HepG2 (cell line): ENCODE results near the gene HECTD2.

Experiments
- CTCF ChIP-seq: sonication (generic); formaldehyde crosslinking; IDR thresholded peaks from 2 replicates; pipeline ENCODE4 v1.5.0; 2020; ENCODE audit warnings: mild to moderate bottlenecking, missing genetic modification reagents, moderate library complexity
- HNRNPLL ChIP-seq: fragments of 200-400 bp; formaldehyde crosslinking; IDR thresholded peaks from 2 replicates; pipeline ENCODE4 v1.6.1; 2017; ENCODE audit warnings: mild to moderate bottlenecking, low read depth, low read length; ENCODE audit not compliant: poor library complexity, severe bottlenecking
- USF2 ChIP-seq, 2 experiments: sonication (generic) in 1 of 2; formaldehyde crosslinking in 1 of 2; IDR thresholded peaks; 2 replicates each; pipeline versions ENCODE4 v1.5.1 to v1.6.1; 2011 to 2020; ENCODE audit warnings: borderline replicate concordance in 1 of 2, low read depth in 1 of 2, low read length in 1 of 2, mild to moderate bottlenecking in 1 of 2, missing genetic modification reagents in 1 of 2, moderate library complexity in 1 of 2
- ZBTB33 ChIP-seq: sonication (generic); formaldehyde crosslinking; IDR thresholded peaks from 2 replicates; pipeline ENCODE4 v1.4.0; 2020; ENCODE audit warnings: missing genetic modification reagents

GRCh38 chr10:91432175-91432574 lies 22.0 kb downstream of the HECTD2 start:
- TF ChIP-seq USF2 (IDR thresholded peaks at IDR 0.05; ENCODE audit: low read depth, low read length) = no peak
- no peak for TF ChIP-seq USF2 (CRISPR knock-in tag; IDR thresholded peaks at IDR 0.05; ENCODE audit: borderline replicate concordance)
- TF ChIP-seq HNRNPLL = no peak
- TF ChIP-seq CTCF (CRISPR knock-in tag) = no peak
- TF ChIP-seq ZBTB33 (CRISPR knock-in tag) = no peak
